ENCODE results near the gene FAM200C.

GRCh38 chr5:160398806-160399205 lies 1.0 kb downstream of the FAM200C start:
- TF ChIP-seq CTCF (IDR thresholded peaks at IDR 0.05) (no peak), POLR2AphosphoS5 (IDR thresholded peaks at IDR 0.05) (no peak), EP300 (IDR thresholded peaks at IDR 0.05) (no peak), POLR2A (IDR thresholded peaks at IDR 0.05) (no peak)

Data from sigmoid colon (tissue), 4 donors.